Activated CD4-positive, alpha-beta T cell treated with anti-CD3 and anti-CD28 coated beads for 24 hours (primary cell): ENCODE results near the gene UST.
"Not testable (repeated sequence)": the region's sequence is repeated elsewhere in the genome, so short reads cannot be mapped to it uniquely, and the experiment has no call there.

Experiments used
- DNase-seq, 2 donors: peaks; one replicate each; pipeline ENCODE4 v3.0.0-alpha.2; 2020; ENCODE audit warnings: low read depth in 2 of 2

UST gene

GRCh38 chr6:148947621-148948444, 201.0 kb downstream of the UST start:
- DNase-seq: peak; percentile 77 to 79

DNA sequence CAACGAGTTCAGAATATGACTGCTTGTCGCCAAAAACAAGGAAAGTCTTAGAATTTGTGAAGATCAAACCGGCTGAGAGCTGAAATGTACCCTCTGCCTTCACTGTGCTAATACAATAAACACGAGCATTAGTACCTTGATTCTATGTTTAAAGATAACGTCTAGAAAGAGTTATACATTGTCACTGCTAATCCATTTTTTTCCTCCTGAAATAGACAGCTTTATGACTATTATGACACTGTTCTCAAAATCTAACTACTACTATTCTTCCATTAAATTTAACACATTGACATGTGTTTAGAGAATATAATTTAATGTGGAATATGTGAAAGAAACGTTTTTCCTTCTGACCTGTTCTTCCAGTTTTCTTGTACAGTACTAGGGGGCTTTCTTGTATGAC, 204.8 kb downstream of the UST start:
- DNase-seq: no peak

DNA sequence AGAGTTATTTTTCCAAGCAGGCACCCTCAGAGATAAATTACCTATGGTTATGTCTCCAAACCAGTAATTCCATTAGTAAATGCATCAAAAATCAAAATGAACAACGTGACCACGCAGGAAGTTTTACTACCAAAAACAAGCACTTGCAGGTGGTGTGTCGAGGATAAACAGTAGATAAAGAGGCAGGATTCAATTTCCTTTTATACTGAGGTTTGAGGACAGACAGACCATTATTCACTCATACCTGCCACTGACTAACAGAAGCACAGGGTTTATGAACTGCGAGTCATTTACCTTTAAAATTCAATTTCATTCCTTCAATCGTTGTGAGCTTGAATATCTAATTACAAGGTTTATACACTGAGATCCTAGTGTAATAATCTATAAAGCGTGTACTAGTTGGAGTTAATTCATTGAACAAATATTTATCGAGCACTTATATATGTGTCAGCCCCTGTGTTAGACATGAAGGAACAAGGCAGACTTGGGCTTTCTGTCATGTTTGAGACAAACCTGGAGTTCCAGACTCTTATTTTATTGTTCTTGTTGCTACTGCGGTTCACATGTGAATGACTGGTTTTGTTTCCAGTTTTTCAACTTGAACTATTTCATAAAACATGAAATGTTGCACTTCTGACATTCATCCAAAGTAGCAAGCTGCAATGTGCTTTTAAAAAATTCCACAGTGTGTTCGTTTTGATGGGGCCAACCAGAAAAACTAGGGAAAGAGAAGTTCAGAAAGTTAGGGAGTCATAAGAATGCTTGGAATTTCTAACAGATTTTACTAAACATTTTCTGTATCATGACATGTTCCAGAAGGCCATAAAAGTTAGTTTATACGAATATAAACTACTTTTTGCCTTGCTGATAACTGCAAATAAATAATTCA, 205.6 kb downstream of the UST start:
- no peak for DNase-seq

DNA sequence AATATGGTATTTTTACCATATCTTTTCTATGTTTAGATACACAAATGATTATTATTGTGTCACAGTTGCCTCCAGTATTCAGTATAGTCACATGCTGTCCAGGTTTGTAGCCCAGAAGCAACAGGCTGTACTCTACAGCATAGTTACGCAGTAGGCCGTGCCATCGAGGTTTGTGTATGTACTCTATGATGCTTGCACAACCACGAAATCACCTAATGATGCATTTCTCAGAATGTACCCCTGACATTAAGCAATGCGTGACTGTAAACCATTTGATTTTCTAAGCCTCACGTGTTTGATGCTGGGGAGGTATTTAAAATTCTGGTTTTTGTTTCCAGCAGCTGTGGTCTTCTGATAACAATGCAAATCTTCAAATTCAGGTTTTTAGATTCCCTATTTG, 207.6 kb downstream of the UST start:
- no peak for DNase-seq

GRCh38 chr6:148954934-148955333, 208.1 kb downstream of the UST start:
- no peak for DNase-seq

GRCh38 chr6:148955441-148955840, 208.6 kb downstream of the UST start:
- no peak for DNase-seq

GRCh38 chr6:148956163-148956562, 209.3 kb downstream of the UST start:
- not testable (repeated sequence) for DNase-seq

GRCh38 chr6:148957752-148958151, 210.9 kb downstream of the UST start:
- no peak for DNase-seq

- DNase-seq: no peak
Observed at GRCh38 chr6:148959008-148959407, 212.2 kb downstream of the UST start.

DNA sequence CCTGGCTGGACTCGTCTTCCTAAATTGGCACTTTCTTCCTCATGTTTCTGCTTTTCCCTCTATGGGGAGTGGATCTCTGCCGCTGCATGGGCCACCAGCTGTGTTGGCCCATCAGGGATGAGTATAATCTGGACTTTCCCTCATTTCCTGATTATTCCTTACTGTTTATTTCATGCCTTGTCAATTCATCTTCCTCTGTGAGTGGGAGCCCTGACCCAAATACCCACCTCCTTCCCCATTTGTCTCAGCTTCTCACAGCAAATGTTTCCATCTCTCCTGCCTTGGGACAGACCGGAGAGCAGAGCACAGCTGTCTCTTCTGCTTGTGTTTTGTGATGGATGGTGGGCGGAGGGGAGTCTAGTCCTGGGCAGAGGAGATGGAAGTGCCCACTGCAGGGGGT, 212.7 kb downstream of the UST start:
- no peak for DNase-seq

GRCh38 chr6:148962854-148963515, 216.2 kb downstream of the UST start:
- DNase-seq: no peak

GRCh38 chr6:148963738-148964137, 216.9 kb downstream of the UST start:
- DNase-seq: no peak

- DNase-seq: no peak
Observed at GRCh38 chr6:148964467-148964866, 217.6 kb downstream of the UST start.

GRCh38 chr6:148965287-148965686, 218.5 kb downstream of the UST start:
- DNase-seq: no peak

GRCh38 chr6:148967011-148967520, 220.2 kb downstream of the UST start:
- DNase-seq: no peak

GRCh38 chr6:148967541-148967956, 220.7 kb downstream of the UST start:
- DNase-seq: no peak

DNA sequence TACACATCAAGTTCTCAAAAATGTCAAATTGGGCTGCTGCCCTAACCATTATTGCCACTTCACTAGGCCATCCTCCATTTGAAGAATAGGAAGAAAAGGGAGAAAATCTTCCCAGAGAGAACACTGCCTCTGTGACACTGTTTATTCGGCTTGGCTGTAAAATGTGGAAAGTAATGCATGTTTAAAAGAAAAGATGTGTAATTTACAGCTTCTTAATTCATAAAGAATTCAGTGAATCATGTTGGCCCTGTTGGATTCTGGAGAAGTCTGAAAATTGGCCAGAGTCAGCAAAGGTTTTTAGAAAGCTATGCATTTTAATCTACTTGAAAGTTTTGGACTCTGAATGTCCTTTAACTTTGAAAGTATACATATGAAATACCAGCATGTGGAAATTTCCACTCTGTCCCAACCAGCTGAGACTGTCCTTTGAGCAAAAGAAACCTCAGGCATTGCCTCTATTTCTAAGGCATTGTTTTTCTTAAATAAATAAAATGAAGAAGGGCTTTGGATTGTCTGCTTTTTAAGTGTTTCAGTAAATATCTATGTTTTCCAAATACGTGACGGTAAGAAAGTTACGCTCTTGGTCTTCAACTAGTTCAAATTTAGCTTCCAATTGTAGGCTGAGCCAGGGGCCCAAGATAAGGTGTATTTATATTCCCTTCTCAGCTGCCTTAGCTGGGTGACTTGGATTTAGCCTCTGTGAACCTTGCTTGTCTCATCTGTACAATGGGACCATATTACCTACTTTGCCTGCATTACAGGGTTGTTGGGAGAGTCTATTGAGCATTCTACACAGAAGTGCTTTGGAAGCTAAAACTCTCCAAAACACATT, 222.2 kb downstream of the UST start:
- no peak for DNase-seq

- DNase-seq: no peak
Observed at GRCh38 chr6:148969603-148970061, 222.8 kb downstream of the UST start.

DNA sequence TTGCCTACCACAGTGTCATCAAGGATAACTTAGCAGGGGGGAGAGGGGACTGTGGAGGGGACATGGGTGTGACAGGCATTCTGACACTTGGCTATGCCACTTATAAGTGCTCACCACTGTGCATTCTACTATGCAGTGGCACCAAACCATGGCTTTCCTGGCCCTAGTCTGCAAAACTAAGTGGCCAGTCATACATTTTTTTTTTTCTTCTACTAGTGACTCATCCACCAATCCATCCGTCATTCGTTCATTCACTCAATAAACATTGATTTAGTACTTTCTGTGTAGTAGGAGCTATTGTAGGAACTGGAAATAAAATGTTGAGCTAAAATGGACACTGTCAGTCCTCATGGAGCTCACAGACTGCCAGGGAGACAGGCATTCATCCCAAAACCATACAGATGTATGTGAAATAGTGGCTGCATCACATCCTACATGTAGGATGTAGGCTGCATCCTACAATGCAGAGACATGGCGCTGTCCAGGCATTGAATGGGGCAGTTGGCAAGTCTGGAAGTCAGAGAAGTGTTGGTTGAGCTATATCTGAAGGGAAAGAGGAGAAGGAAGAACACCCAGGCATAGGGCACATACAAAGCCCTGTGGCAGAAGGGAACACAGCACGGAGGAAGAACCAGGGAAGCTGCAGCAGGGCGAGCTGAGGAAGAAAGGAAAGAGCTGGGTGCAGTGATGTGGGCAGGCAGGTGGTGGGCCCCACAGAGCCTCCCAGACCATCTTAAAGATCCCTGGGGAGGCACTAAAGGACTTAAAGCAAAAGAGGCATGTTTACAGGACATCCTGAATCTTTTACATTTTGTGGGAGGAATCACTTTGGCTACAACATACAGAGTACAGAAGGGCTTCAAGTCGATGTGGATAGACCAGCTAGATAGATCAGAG, 224.4 kb downstream of the UST start:
- no peak for DNase-seq

GRCh38 chr6:148972481-148972880, 225.7 kb downstream of the UST start:
- DNase-seq: peak in 1 of 2 donors; percentile 19
